ENCODE results near the gene LRRN2. TPM values are rescaled to one million over a fixed set of nuclear protein-coding genes. Genes with fewer than 3 reads are reported as not detected.
"Not testable (repeated sequence)": the region's sequence is repeated elsewhere in the genome, so short reads cannot be mapped to it uniquely, and the experiment has no call there.

LRRN2 gene
- total RNA-seq, 1 experiment from 2014 or later: 2.0 TPM

DNA sequence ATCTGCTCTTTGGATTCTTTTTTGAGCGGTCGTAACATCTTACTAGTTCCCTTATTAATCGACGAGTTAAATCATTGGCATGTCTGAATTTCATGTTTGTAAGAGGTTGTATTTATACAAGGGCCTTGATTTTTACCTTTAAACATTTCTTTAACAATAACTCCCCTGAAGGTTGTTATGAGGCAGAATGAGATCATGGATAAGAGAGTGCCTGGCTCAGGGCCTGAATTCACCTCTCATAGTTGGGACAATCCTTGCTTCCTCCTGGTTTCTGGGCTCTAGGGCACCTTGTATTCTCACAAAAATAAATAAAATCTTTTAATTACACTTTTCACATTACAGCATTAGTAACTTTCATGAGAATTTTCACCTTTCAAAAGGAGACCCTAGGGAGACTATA lies 113.9 kb downstream of the LRRN2 start:
- in situ Hi-C loops (cut with HindIII; ENCODE audit: low pct_unique_long_range_greater_than_20kb, low sequenced_read_pairs): no loop called here
- Histone ChIP-seq H3K4me1 (ENCODE audit: control insufficient read depth, insufficient read depth, low read length) (no peaks in the 10 kb centered on the region), H3K9me3 (ENCODE audit: control insufficient read depth, insufficient read depth, low read depth, low read length) (no peaks in the 10 kb centered on the region), H3K4me3 (ENCODE audit: low read depth in 2 of 2, low read length in 2 of 2) (no peak overlapping the region), H3K27me3 (ENCODE audit: control insufficient read depth, insufficient read depth, low read length) (no peaks in the 10 kb centered on the region), H3K27ac (ENCODE audit: low read length) (no peak overlapping the region), H3K36me3 (ENCODE audit: control insufficient read depth, insufficient read depth, low read length) (no peaks in the 10 kb centered on the region)
- ChIA-PET POLR2A (no interaction called here), CTCF (no interaction called here)
- intact Hi-C loops (cut with micrococcal nuclease; ENCODE audit: unreplicated experiment): no loop called here
- no TSS peak for BruUV-seq (replicated peaks)
- DNase-seq (ENCODE audit: low read depth, low spot score) (no peak), ATAC-seq (no peak)
- TF ChIP-seq, protein P1, sequence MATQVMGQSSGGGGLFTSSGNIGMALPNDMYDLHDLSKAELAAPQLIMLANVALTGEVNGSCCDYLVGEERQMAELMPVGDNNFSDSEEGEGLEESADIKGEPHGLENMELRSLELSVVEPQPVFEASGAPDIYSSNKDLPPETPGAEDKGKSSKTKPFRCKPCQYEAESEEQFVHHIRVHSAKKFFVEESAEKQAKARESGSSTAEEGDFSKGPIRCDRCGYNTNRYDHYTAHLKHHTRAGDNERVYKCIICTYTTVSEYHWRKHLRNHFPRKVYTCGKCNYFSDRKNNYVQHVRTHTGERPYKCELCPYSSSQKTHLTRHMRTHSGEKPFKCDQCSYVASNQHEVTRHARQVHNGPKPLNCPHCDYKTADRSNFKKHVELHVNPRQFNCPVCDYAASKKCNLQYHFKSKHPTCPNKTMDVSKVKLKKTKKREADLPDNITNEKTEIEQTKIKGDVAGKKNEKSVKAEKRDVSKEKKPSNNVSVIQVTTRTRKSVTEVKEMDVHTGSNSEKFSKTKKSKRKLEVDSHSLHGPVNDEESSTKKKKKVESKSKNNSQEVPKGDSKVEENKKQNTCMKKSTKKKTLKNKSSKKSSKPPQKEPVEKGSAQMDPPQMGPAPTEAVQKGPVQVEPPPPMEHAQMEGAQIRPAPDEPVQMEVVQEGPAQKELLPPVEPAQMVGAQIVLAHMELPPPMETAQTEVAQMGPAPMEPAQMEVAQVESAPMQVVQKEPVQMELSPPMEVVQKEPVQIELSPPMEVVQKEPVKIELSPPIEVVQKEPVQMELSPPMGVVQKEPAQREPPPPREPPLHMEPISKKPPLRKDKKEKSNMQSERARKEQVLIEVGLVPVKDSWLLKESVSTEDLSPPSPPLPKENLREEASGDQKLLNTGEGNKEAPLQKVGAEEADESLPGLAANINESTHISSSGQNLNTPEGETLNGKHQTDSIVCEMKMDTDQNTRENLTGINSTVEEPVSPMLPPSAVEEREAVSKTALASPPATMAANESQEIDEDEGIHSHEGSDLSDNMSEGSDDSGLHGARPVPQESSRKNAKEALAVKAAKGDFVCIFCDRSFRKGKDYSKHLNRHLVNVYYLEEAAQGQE (IDR thresholded peaks at IDR 0.05; ENCODE audit: insufficient read depth in 1 of 2, low read depth in 2 of 2, low read length in 1 of 2): no peak
- TF ChIP-seq CTCF (IDR thresholded peaks at IDR 0.05) (no peak), SIN3A (IDR thresholded peaks at IDR 0.05; ENCODE audit: borderline replicate concordance, insufficient read depth, low read depth, low read length) (no peak), TCF7L2 (IDR thresholded peaks at IDR 0.05; ENCODE audit: low read depth, low read length) (no peak), POLR2AphosphoS5 (IDR thresholded peaks at IDR 0.05; ENCODE audit: low read depth, low read length) (no peak)

DNA sequence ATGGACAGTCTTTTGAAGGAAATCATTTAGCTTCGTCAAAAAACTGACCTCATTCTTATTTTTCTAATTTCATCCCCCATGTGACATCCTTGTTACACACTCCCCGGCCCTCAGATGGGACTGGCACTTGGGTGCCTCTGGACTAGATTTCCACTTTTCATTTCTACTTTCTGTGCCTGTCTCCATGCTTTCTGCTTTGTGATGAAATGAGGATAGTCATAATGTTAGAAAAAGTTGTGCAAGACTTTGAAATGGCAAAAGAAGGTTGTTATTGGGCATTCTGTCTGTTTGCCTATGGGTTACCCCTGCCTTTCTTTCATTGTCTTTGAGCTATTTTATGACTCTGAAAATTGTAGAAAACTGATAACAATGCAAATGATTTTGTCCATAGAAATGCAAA lies 114.4 kb downstream of the LRRN2 start:
- BruUV-seq (replicated peaks): no TSS peak
- Histone ChIP-seq H3K36me3 (ENCODE audit: control insufficient read depth, insufficient read depth, low read length) (no peaks in the 10 kb centered on the region), H3K9me3 (ENCODE audit: control insufficient read depth, insufficient read depth, low read depth, low read length) (no peaks in the 10 kb centered on the region), H3K4me1 (ENCODE audit: control insufficient read depth, insufficient read depth, low read length) (peaks cover 2% of the 10 kb centered on the region; the same call in 1 of the 2 replicates), H3K27me3 (ENCODE audit: control insufficient read depth, insufficient read depth, low read length) (no peaks in the 10 kb centered on the region), H3K4me3 (ENCODE audit: low read depth in 2 of 2, low read length in 2 of 2) (no peak overlapping the region), H3K27ac (ENCODE audit: low read length) (no peak overlapping the region)
- TF ChIP-seq SIN3A (IDR thresholded peaks at IDR 0.05; ENCODE audit: borderline replicate concordance, insufficient read depth, low read depth, low read length) (no peak), POLR2AphosphoS5 (IDR thresholded peaks at IDR 0.05; ENCODE audit: low read depth, low read length) (no peak), CTCF (IDR thresholded peaks at IDR 0.05) (no peak), TCF7L2 (IDR thresholded peaks at IDR 0.05; ENCODE audit: low read depth, low read length) (no peak)
- TF ChIP-seq, protein P1 (IDR thresholded peaks at IDR 0.05; ENCODE audit: insufficient read depth in 1 of 2, low read depth in 2 of 2, low read length in 1 of 2): no peak
- DNase-seq (ENCODE audit: low read depth, low spot score) (no peak), ATAC-seq (no peak)
- ChIA-PET CTCF (no interaction called here), POLR2A (no interaction called here)
- in situ Hi-C loops (cut with HindIII; ENCODE audit: low pct_unique_long_range_greater_than_20kb, low sequenced_read_pairs) (no loop called here), intact Hi-C loops (cut with micrococcal nuclease; ENCODE audit: unreplicated experiment) (no loop called here)

DNA sequence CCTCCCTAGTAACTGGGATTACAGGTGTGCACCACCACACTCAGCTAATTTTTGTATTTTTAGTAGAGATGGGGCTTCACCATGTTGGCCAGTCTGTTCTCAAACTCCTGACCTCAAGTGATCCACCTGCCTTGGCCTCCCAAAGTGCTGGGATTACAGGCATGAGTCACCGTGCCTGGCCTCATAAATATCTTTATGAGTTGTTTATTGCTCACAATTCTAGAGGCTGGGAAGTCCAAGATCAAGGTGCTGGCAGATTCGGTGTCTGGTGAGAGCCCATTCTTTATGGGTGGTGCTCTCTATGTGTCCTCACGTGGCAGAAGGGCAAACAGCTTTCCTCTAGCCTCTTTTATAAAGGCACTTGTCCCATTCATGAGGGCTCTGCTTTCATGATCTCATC lies 115.5 kb downstream of the LRRN2 start:
- intact Hi-C loops (cut with micrococcal nuclease; ENCODE audit: unreplicated experiment); H3K36me3 ChIP-seq (ENCODE audit: control insufficient read depth, insufficient read depth, low read length); H3K4me3 ChIP-seq (ENCODE audit: low read depth in 2 of 2, low read length in 2 of 2); H3K9me3 ChIP-seq (ENCODE audit: control insufficient read depth, insufficient read depth, low read depth, low read length); H3K27me3 ChIP-seq (ENCODE audit: control insufficient read depth, insufficient read depth, low read length); DNase-seq (ENCODE audit: low read depth, low spot score); in situ Hi-C loops (cut with HindIII; ENCODE audit: low pct_unique_long_range_greater_than_20kb, low sequenced_read_pairs); BruUV-seq (replicated peaks); H3K27ac ChIP-seq (ENCODE audit: low read length): not testable (repeated sequence)
- peaks cover 13% of the 10 kb centered on the region for H3K4me1 ChIP-seq (ENCODE audit: control insufficient read depth, insufficient read depth, low read length)
- POLR2A ChIA-PET: interaction anchor here (0.6 kb wide), 1 partner anchor 218 kb away, joined by 7 read pairs; no protein-coding TSS in a partner anchor
- CTCF ChIA-PET: interaction anchor here (1.1 to 1.4 kb wide), 2 partner anchors 222 to 237 kb away, joined by 5 to 12 read pairs; no protein-coding TSS in a partner anchor
- peak; percentile 34; the same call in 1 of the 2 replicates for ATAC-seq
